ENCODE results near the gene DBNDD1. TPM values are rescaled to one million over a fixed set of nuclear protein-coding genes. Genes with fewer than 3 reads are reported as not detected.

Gene DBNDD1
- total and polyA plus RNA-seq, 3 donors from 2014 or later, result 2.3 to 5.1 (median 4.7) TPM

- Histone ChIP-seq H3K9me3 (no peaks in the 10 kb centered on the region), H3K27ac (no peak overlapping the region), H3K36me3 (ENCODE audit: low read depth, missing control alignments) (no peaks in the 10 kb centered on the region), H3K4me3 (no peak overlapping the region), H3K27me3 (no peaks in the 10 kb centered on the region), H3K4me1 (peaks cover 14% of the 10 kb centered on the region)
- DNase-seq, result no peak
- WGBS, 2 donors, result 88 to 89% methylated on average over 17 to 20 of the region's 20 CpGs
- TF ChIP-seq CTCF (IDR thresholded peaks at IDR 0.05) (no peak), POLR2A (IDR thresholded peaks at IDR 0.05) (no peak)
- intact Hi-C loops (cut with DNase I; ENCODE audit: low total_unique reads), result no loop called here
These were observed 24.3 kb upstream of the DBNDD1 start for GRCh38 chr16:90043526-90043925.

- no peak for DNase-seq
- Histone ChIP-seq H3K27me3 (no peaks in the 10 kb centered on the region), H3K9me3 (no peaks in the 10 kb centered on the region), H3K27ac (no peak overlapping the region), H3K4me3 (no peak overlapping the region), H3K36me3 (ENCODE audit: low read depth, missing control alignments) (no peaks in the 10 kb centered on the region), H3K4me1 (peaks cover 16% of the 10 kb centered on the region)
- 74 to 86% methylated on average over 13 to 18 of the region's 19 CpGs for WGBS, 2 donors
- TF ChIP-seq CTCF (IDR thresholded peaks at IDR 0.05) (no peak), POLR2A (IDR thresholded peaks at IDR 0.05) (no peak)
- intact Hi-C loops (cut with DNase I; ENCODE audit: low total_unique reads), result no loop called here
These were observed 23.8 kb upstream of the DBNDD1 start for GRCh38 chr16:90042946-90043514.

GRCh38 chr16:90041896-90042473 is 22.7 kb upstream of the DBNDD1 start:
- Histone ChIP-seq H3K9me3 (no peaks in the 10 kb centered on the region), H3K36me3 (ENCODE audit: low read depth, missing control alignments) (no peaks in the 10 kb centered on the region), H3K27me3 (no peaks in the 10 kb centered on the region), H3K4me1 (peaks cover 15% of the 10 kb centered on the region), H3K4me3 (no peak overlapping the region), H3K27ac (no peak overlapping the region)
- no peak for TF ChIP-seq CTCF (IDR thresholded peaks at IDR 0.05)
- no peak for TF ChIP-seq POLR2A (IDR thresholded peaks at IDR 0.05)
- WGBS, 2 donors, result 82 to 84% methylated on average over 12 to 16 of the region's 16 CpGs
- intact Hi-C loops (cut with DNase I; ENCODE audit: low total_unique reads), result no loop called here
- DNase-seq, result no peak

- intact Hi-C loops (cut with DNase I; ENCODE audit: low total_unique reads), result no loop called here
- Histone ChIP-seq H3K9me3 (no peaks in the 10 kb centered on the region), H3K4me1 (peaks cover 6% of the 10 kb centered on the region), H3K36me3 (ENCODE audit: low read depth, missing control alignments) (no peaks in the 10 kb centered on the region), H3K27ac (no peak overlapping the region), H3K4me3 (no peak overlapping the region), H3K27me3 (no peaks in the 10 kb centered on the region)
- WGBS, 2 donors, result 93 to 96% methylated on average over 13 to 24 of the region's 29 CpGs
- TF ChIP-seq CTCF (IDR thresholded peaks at IDR 0.05), result no peak
- TF ChIP-seq POLR2A (IDR thresholded peaks at IDR 0.05), result no peak
- no peak for DNase-seq
These were observed 21.1 kb upstream of the DBNDD1 start for GRCh38 chr16:90040152-90041023.
